PC-9 (cell line): ENCODE data around the gene TTLL6. TPM values are rescaled to one million over a fixed set of nuclear protein-coding genes. Genes with fewer than 3 reads are reported as not detected.

ENCODE experiments used
- BruUV-seq: library from RNA; stranded (reverse); fragments of 400-500 nt; replicated peaks from 2 replicates; lab custom pipeline; 2021; lab: Mats Ljungman, UMichigan
- CTCF ChIA-PET: fragments of 300-600 bp; sonication (Branson Sonifier 250); formaldehyde crosslinking; loops from one replicate; lab custom pipeline; 2022; ENCODE audit warnings: antibody characterized with exemption; lab: Charles Lee
- POLR2A ChIA-PET: fragments of 300-600 bp; sonication (Branson Sonifier 250); formaldehyde crosslinking; loops from one replicate; lab custom pipeline; 2022; ENCODE audit warnings: antibody characterized with exemption; ENCODE audit not compliant: unreplicated experiment; lab: Charles Lee
- DNase-seq, 2 experiments: peaks; one replicate each; pipeline versions ENCODE4 v3.0.0 to v3.0.0-alpha.2; 2015 to 2022; ENCODE audit warnings: mixed read lengths in 1 of 2
- H2AFZ ChIP-seq: fragments of 200-600 bp; sonication (generic); 2 replicates; pipeline ENCODE4 v1.8.1; 2017; ENCODE audit warnings: antibody characterized with exemption
- H3F3A ChIP-seq: fragments of 200-600 bp; sonication (generic); 2 replicates; pipeline ENCODE4 v1.8.1; 2017; ENCODE audit warnings: antibody characterized with exemption, mild to moderate bottlenecking, low read depth; ENCODE audit not compliant: insufficient read depth
- H3K27ac ChIP-seq: fragments of 200-600 bp; sonication (generic); 2 replicates; pipeline ENCODE4 v1.6.1; 2016; ENCODE audit warnings: mixed run types
- H3K27me3 ChIP-seq: fragments of 200-600 bp; sonication (generic); 2 replicates; pipeline ENCODE4 v1.6.1; 2016; ENCODE audit warnings: low read depth, mixed run types; ENCODE audit not compliant: insufficient read depth
- H3K36me3 ChIP-seq: fragments of 200-600 bp; sonication (generic); 2 replicates; pipeline ENCODE4 v1.6.1; 2016; ENCODE audit warnings: low read depth, mixed run types
- H3K4me1 ChIP-seq: fragments of 200-600 bp; sonication (generic); replicated peaks from 2 replicates; pipeline ENCODE4 v1.6.1; 2016; ENCODE audit warnings: mixed run types; ENCODE audit not compliant: insufficient read depth
- H3K4me2 ChIP-seq: fragments of 200-600 bp; sonication (generic); 2 replicates; pipeline ENCODE4 v1.6.1; 2017; ENCODE audit warnings: mixed run types
- H3K4me3 ChIP-seq: fragments of 200-600 bp; sonication (generic); 2 replicates; pipeline ENCODE4 v1.6.1; 2016; ENCODE audit warnings: mixed run types
- H3K79me2 ChIP-seq: fragments of 200-600 bp; sonication (generic); 2 replicates; pipeline ENCODE4 v1.6.1; 2017; ENCODE audit warnings: low read depth, mixed run types
- H3K9me2 ChIP-seq: fragments of 200-600 bp; sonication (generic); 2 replicates; pipeline ENCODE4 v1.8.1; 2017; ENCODE audit warnings: mild to moderate bottlenecking; ENCODE audit not compliant: insufficient read depth
- H3K9me3 ChIP-seq: fragments of 200-600 bp; sonication (generic); 2 replicates; pipeline ENCODE4 v1.8.1; 2016; ENCODE audit warnings: low read depth; ENCODE audit not compliant: insufficient read depth
- H4K20me1 ChIP-seq: fragments of 200-600 bp; sonication (generic); 2 replicates; pipeline ENCODE4 v1.8.1; 2017; ENCODE audit not compliant: insufficient read depth
- CTCF ChIP-seq: fragments of 200-600 bp; sonication (generic); conservative IDR thresholded peaks from 2 replicates; pipeline ENCODE4 v1.6.1; 2017; ENCODE audit warnings: mixed run types, antibody characterized with exemption, mild to moderate bottlenecking, moderate library complexity
- EZH2 ChIP-seq: fragments of 200-600 bp; sonication (generic); IDR thresholded peaks from 2 replicates; pipeline ENCODE4 v1.8.0; 2017; ENCODE audit warnings: antibody characterized with exemption, low read depth
- intact Hi-C: fragments of 100-400 bp; cut with micrococcal nuclease; formaldehyde crosslinking; loops from one replicate; pipeline ENCODE4 v1.10.0; 2022; ENCODE audit not compliant: unreplicated experiment
- total RNA-seq: library from RNA; stranded (reverse); gene quantifications from 2 replicates; pipeline ENCODE4 v1.2.3, GENCODE V29; 2021

The TTLL6 gene
- total RNA-seq, 1 experiment from 2014 or later: not detected

GRCh38 chr17:48776602-48777001, 40.4 kb downstream of the TTLL6 start:
- H2AFZ ChIP-seq: no peak overlapping the region
- intact Hi-C loops: no loop called here
- H3K27me3 ChIP-seq: peaks cover 19% of the 10 kb centered on the region
- no peaks in the 10 kb centered on the region for H3K9me3 ChIP-seq
- no peak for TF ChIP-seq CTCF
- no peak for TF ChIP-seq EZH2
- H3K4me3 ChIP-seq: no peak overlapping the region
- H3K9me2 ChIP-seq: no peaks in the 10 kb centered on the region
- no peaks in the 10 kb centered on the region for H3K4me1 ChIP-seq
- no peak overlapping the region for H3K4me2 ChIP-seq
- ChIA-PET CTCF (no interaction called here), POLR2A (no interaction called here)
- BruUV-seq: no TSS peak
- no peaks in the 10 kb centered on the region for H3K79me2 ChIP-seq
- H3K36me3 ChIP-seq: no peaks in the 10 kb centered on the region
- no peak overlapping the region for H3K27ac ChIP-seq
- no peak for DNase-seq
- no peaks in the 10 kb centered on the region for H4K20me1 ChIP-seq
- no peaks in the 10 kb centered on the region for H3F3A ChIP-seq

GRCh38 chr17:48773245-48773644, 43.8 kb downstream of the TTLL6 start:
- Histone ChIP-seq H4K20me1 (no peaks in the 10 kb centered on the region), H3K79me2 (no peaks in the 10 kb centered on the region), H3K4me1 (no peaks in the 10 kb centered on the region), H3K36me3 (no peaks in the 10 kb centered on the region), H3K4me2 (no peak overlapping the region), H3K9me2 (no peaks in the 10 kb centered on the region), H3K4me3 (no peak overlapping the region), H3K27ac (no peak overlapping the region), H3K27me3 (peaks cover 17% of the 10 kb centered on the region; the same call in 1 of the 2 replicates), H3K9me3 (no peaks in the 10 kb centered on the region), H2AFZ (no peak overlapping the region), H3F3A (no peaks in the 10 kb centered on the region)
- CTCF ChIA-PET: no interaction called here
- intact Hi-C loops: no loop called here
- TF ChIP-seq CTCF: no peak
- no peak for TF ChIP-seq EZH2
- POLR2A ChIA-PET: no interaction called here
- BruUV-seq: no TSS peak
- no peak for DNase-seq

DNA sequence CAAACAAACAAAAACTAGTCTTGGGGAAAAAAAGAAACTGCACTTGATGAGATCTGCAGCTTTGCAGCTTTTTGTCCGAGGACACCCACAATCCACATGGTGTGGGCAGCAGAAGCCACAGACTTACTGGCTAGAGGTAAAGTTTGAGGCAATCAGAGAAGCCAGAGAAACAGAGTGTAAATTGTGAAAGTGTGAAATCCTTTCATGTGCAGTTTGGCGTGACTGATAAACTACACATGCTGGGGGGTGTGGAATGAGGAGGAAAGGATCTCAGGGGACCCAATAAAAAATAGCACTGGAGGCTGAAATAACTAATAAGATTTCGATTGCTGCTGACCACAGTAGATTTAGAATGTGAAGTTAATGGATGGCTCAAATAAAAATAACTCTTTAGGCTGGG, 46.1 kb downstream of the TTLL6 start:
- ChIA-PET CTCF (no interaction called here), POLR2A (no interaction called here)
- H3K9me3 ChIP-seq: no peaks in the 10 kb centered on the region
- H4K20me1 ChIP-seq: no peaks in the 10 kb centered on the region
- no peak overlapping the region for H3K27ac ChIP-seq
- no peak for DNase-seq
- H3K4me2 ChIP-seq: no peak overlapping the region
- H2AFZ ChIP-seq: no peak overlapping the region
- no TSS peak for BruUV-seq
- no peaks in the 10 kb centered on the region for H3F3A ChIP-seq
- H3K36me3 ChIP-seq: no peaks in the 10 kb centered on the region
- H3K27me3 ChIP-seq: peaks cover 9% of the 10 kb centered on the region; the same call in 1 of the 2 replicates
- no peak for TF ChIP-seq EZH2
- TF ChIP-seq CTCF: no peak
- H3K4me3 ChIP-seq: no peak overlapping the region
- H3K79me2 ChIP-seq: no peaks in the 10 kb centered on the region
- no peaks in the 10 kb centered on the region for H3K4me1 ChIP-seq
- H3K9me2 ChIP-seq: no peaks in the 10 kb centered on the region
- intact Hi-C loops: no loop called here
